SK-N-SH treated with all-trans-retinoic acid at 6 μM for 48 hours (cell line): ENCODE data around the gene STOM.

ENCODE experiments used
- ARNTL ChIP-seq: fragments of 450-650 bp; formaldehyde crosslinking; IDR thresholded peaks from 2 replicates; pipeline ENCODE4 v1.5.0; 2020; ENCODE audit warnings: low read depth, mild to moderate bottlenecking, moderate library complexity, borderline replicate concordance
- BACH2 ChIP-seq: fragments of 250-450 bp; sonication (Bioruptor Pico); IDR thresholded peaks from 2 replicates; pipeline ENCODE4 v1.9.0; 2021; ENCODE audit warnings: mild to moderate bottlenecking, borderline replicate concordance
- ESRRG ChIP-seq: fragments of 250-450 bp; sonication (Bioruptor Pico); IDR thresholded peaks from 2 replicates; pipeline ENCODE4 v1.6.1; 2021; ENCODE audit warnings: mild to moderate bottlenecking
- GLIS3 ChIP-seq: fragments of 250-450 bp; sonication (Bioruptor Pico); IDR thresholded peaks from 2 replicates; pipeline ENCODE4 v1.5.0; 2020; ENCODE audit warnings: mild to moderate bottlenecking, moderate library complexity
- ISL1 ChIP-seq: fragments of 250-450 bp; sonication (Bioruptor Pico); IDR thresholded peaks from 2 replicates; pipeline ENCODE4 v2.1.2; 2022; ENCODE audit warnings: mild to moderate bottlenecking, moderate library complexity
- PPARA ChIP-seq: fragments of 250-450 bp; sonication (Bioruptor Pico); IDR thresholded peaks from 2 replicates; pipeline ENCODE4 v1.5.0; 2020; ENCODE audit warnings: mild to moderate bottlenecking, borderline replicate concordance
- RARB ChIP-seq: fragments of 250-450 bp; sonication (Bioruptor Pico); IDR thresholded peaks from 2 replicates; pipeline ENCODE4 v1.8.0; 2021; ENCODE audit warnings: mild to moderate bottlenecking, moderate library complexity
- ZFP3 ChIP-seq: fragments of 250-450 bp; sonication (Bioruptor Pico); IDR thresholded peaks from 2 replicates; pipeline ENCODE4 v1.5.0; 2020; ENCODE audit warnings: mild to moderate bottlenecking, moderate library complexity
- ZFP30 ChIP-seq: fragments of 450-650 bp; formaldehyde crosslinking; IDR thresholded peaks from 2 replicates; pipeline ENCODE4 v1.5.0; 2022; ENCODE audit warnings: mild to moderate bottlenecking, moderate library complexity
- TF ChIP-seq, protein P1 (sequence below): fragments of 250-450 bp; sonication (Bioruptor Pico); IDR thresholded peaks from 2 replicates; pipeline ENCODE4 v1.5.0; 2020; ENCODE audit warnings: mild to moderate bottlenecking, moderate library complexity
- TF ChIP-seq, protein P2 (sequence below): fragments of 250-450 bp; sonication (Bioruptor Pico); IDR thresholded peaks from 2 replicates; pipeline ENCODE4 v1.8.0; 2021; ENCODE audit warnings: low read depth, mild to moderate bottlenecking, moderate library complexity, borderline replicate concordance
- TF ChIP-seq, protein P3 (sequence below): fragments of 250-450 bp; sonication (Bioruptor Pico); IDR thresholded peaks from 2 replicates; pipeline ENCODE4 v1.8.0; 2020; ENCODE audit warnings: mild to moderate bottlenecking, moderate library complexity, borderline replicate concordance
- TF ChIP-seq, protein P4 (sequence below): fragments of 250-450 bp; sonication (Bioruptor Pico); IDR thresholded peaks from 2 replicates; pipeline ENCODE4 v1.5.1; 2020; ENCODE audit warnings: low read depth, mild to moderate bottlenecking, moderate library complexity

DNA sequence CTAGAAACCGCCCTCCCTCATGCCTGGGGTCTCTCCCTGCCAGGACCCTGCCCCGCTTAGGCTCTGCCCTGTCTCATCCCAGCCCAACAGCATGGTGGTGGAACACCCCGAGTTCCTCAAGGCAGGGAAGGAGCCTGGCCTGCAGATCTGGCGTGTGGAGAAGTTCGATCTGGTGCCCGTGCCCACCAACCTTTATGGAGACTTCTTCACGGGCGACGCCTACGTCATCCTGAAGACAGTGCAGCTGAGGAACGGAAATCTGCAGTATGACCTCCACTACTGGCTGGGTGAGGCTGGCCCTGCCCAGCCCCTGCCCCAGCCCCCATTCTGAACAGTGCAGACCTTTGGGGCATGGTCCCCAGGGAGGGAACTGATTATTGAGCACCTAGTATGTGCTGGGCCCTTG lies 68.2 kb downstream of the STOM start:
- no peak for TF ChIP-seq BACH2
- no peak for TF ChIP-seq ZFP3 (CRISPR knock-in tag)
- no peak for TF ChIP-seq PPARA (CRISPR knock-in tag)
- TF ChIP-seq, protein P1, sequence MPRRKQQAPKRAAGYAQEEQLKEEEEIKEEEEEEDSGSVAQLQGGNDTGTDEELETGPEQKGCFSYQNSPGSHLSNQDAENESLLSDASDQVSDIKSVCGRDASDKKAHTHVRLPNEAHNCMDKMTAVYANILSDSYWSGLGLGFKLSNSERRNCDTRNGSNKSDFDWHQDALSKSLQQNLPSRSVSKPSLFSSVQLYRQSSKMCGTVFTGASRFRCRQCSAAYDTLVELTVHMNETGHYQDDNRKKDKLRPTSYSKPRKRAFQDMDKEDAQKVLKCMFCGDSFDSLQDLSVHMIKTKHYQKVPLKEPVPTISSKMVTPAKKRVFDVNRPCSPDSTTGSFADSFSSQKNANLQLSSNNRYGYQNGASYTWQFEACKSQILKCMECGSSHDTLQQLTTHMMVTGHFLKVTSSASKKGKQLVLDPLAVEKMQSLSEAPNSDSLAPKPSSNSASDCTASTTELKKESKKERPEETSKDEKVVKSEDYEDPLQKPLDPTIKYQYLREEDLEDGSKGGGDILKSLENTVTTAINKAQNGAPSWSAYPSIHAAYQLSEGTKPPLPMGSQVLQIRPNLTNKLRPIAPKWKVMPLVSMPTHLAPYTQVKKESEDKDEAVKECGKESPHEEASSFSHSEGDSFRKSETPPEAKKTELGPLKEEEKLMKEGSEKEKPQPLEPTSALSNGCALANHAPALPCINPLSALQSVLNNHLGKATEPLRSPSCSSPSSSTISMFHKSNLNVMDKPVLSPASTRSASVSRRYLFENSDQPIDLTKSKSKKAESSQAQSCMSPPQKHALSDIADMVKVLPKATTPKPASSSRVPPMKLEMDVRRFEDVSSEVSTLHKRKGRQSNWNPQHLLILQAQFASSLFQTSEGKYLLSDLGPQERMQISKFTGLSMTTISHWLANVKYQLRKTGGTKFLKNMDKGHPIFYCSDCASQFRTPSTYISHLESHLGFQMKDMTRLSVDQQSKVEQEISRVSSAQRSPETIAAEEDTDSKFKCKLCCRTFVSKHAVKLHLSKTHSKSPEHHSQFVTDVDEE = no peak
- TF ChIP-seq ISL1 (CRISPR knock-in tag) = no peak
- TF ChIP-seq, protein P2, sequence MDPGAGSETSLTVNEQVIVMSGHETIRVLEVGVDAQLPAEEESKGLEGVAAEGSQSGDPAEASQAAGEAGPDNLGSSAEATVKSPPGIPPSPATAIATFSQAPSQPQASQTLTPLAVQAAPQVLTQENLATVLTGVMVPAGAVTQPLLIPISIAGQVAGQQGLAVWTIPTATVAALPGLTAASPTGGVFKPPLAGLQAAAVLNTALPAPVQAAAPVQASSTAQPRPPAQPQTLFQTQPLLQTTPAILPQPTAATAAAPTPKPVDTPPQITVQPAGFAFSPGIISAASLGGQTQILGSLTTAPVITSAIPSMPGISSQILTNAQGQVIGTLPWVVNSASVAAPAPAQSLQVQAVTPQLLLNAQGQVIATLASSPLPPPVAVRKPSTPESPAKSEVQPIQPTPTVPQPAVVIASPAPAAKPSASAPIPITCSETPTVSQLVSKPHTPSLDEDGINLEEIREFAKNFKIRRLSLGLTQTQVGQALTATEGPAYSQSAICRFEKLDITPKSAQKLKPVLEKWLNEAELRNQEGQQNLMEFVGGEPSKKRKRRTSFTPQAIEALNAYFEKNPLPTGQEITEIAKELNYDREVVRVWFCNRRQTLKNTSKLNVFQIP (CRISPR knock-in tag) = no peak
- TF ChIP-seq, protein P3, sequence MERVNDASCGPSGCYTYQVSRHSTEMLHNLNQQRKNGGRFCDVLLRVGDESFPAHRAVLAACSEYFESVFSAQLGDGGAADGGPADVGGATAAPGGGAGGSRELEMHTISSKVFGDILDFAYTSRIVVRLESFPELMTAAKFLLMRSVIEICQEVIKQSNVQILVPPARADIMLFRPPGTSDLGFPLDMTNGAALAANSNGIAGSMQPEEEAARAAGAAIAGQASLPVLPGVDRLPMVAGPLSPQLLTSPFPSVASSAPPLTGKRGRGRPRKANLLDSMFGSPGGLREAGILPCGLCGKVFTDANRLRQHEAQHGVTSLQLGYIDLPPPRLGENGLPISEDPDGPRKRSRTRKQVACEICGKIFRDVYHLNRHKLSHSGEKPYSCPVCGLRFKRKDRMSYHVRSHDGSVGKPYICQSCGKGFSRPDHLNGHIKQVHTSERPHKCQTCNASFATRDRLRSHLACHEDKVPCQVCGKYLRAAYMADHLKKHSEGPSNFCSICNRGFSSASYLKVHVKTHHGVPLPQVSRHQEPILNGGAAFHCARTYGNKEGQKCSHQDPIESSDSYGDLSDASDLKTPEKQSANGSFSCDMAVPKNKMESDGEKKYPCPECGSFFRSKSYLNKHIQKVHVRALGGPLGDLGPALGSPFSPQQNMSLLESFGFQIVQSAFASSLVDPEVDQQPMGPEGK (CRISPR knock-in tag) = no peak
- TF ChIP-seq ARNTL (CRISPR knock-in tag) = no peak
- no peak for TF ChIP-seq ESRRG (CRISPR knock-in tag)
- no peak for TF ChIP-seq GLIS3
- TF ChIP-seq, protein P4, sequence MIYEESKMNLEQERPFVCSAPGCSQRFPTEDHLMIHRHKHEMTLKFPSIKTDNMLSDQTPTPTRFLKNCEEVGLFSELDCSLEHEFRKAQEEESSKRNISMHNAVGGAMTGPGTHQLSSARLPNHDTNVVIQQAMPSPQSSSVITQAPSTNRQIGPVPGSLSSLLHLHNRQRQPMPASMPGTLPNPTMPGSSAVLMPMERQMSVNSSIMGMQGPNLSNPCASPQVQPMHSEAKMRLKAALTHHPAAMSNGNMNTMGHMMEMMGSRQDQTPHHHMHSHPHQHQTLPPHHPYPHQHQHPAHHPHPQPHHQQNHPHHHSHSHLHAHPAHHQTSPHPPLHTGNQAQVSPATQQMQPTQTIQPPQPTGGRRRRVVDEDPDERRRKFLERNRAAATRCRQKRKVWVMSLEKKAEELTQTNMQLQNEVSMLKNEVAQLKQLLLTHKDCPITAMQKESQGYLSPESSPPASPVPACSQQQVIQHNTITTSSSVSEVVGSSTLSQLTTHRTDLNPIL (CRISPR knock-in tag) = no peak
- TF ChIP-seq ZFP30 (CRISPR knock-in tag) = no peak
- no peak for TF ChIP-seq RARB (CRISPR knock-in tag)
